Right lobe of liver (tissue), 6 donors: ENCODE data around the gene PLEKHG2. TPM values are rescaled to one million over a fixed set of nuclear protein-coding genes. Genes with fewer than 3 reads are reported as not detected.

Source experiments
- ATAC-seq, 4 donors: fragments of 200-7000 bp; cut with Tn5 transposase; one replicate each; pipeline ENCODE4 v1.9.1; 2020; ENCODE audit warnings: mild to moderate bottlenecking in 4 of 4, moderate library complexity in 4 of 4
- DNase-seq, 3 donors: peaks; one replicate each; pipeline ENCODE4 v3.0.0-alpha.2; 2020
- H3K27ac ChIP-seq, 3 donors: fragments of 200-600 bp; one replicate each; pipeline ENCODE4 v1.8.0; 2022
- H3K27me3 ChIP-seq, 2 donors: fragments of 200-600 bp; one replicate each; pipeline ENCODE4 v1.8.0; 2022
- H3K36me3 ChIP-seq, 4 donors: fragments of 200-600 bp; sonication (generic) in 1 of 4; one replicate each; pipeline versions ENCODE4 v1.5.1 to v1.8.0; 2017 to 2022; ENCODE audit warnings: control low read depth in 1 of 4
- H3K4me1 ChIP-seq, 4 donors: fragments of 200-600 bp; sonication (generic) in 1 of 4; one replicate each; pipeline versions ENCODE4 v1.5.1 to v1.8.0; 2017 to 2022; ENCODE audit warnings: control low read depth in 1 of 4
- H3K4me3 ChIP-seq, 3 donors: fragments of 200-600 bp; one replicate each; pipeline ENCODE4 v1.8.0; 2022
- H3K9me3 ChIP-seq, 4 donors: fragments of 200-600 bp; sonication (generic) in 1 of 4; one replicate each; pipeline versions ENCODE4 v1.5.1 to v1.8.0; 2017 to 2022; ENCODE audit warnings: control low read depth in 1 of 4
- CTCF ChIP-seq, 4 donors: fragments of 200-600 bp in 3 of 4; fragments of 450-650 bp in 1 of 4; IDR thresholded peaks; one replicate each; pipeline versions ENCODE4 v1.5.1 to v1.8.0; 2016 to 2022; ENCODE audit warnings: antibody characterized with exemption in 4 of 4, mild to moderate bottlenecking in 2 of 4
- POLR2A ChIP-seq: fragments of 450-650 bp; IDR thresholded peaks from one replicate; pipeline ENCODE4 v1.6.1; 2017; ENCODE audit warnings: antibody characterized with exemption, mild to moderate bottlenecking
- WGBS: methylation state at CpG from one replicate; pipeline ENCODE4 v1.1.6; 2018; ENCODE audit warnings: low coverage, low lambda C conversion rate; ENCODE audit not compliant: insufficient coverage; ENCODE audit errors: missing lambda C conversion rate; 5-methylcytosine and 5-hydroxymethylcytosine counted together
- intact Hi-C, 2 donors: fragments of 100-400 bp; cut with DNase I; formaldehyde crosslinking; loops; one replicate each; pipeline versions ENCODE4 v1.11.2 to v1.14.1; 2022
- total RNA-seq, 6 experiments: library from RNA; depleted of rRNA in 2 of 6; stranded (reverse); fragments of >200 nt in 2 of 6; fragmentation: NEBNext Ultra II Directional in 3 of 6; extraction: Animal tissue kit (Norgen Biotek cat#: 25700) in 3 of 6; gene quantifications; one replicate each; pipeline versions ENCODE4 v1.1.0 to v1.2.4, GENCODE V29; 2016 to 2023
- donor health status: DM: no; HTN: yes; CAD: no.
- donor health status: DM: no; HTN: no; CAD: no.
- donor health status: DM: no; HTN: no; CAD: no.
- donor health status: DM: no; HTN: yes; CAD: no.
- donor health status: DM: no; HTN: yes; CAD: no.

Gene PLEKHG2
- total RNA-seq, 6 experiments from 2014 or later, result 1.6 to 15.0 (median 6.3) TPM

- H3K4me3 ChIP-seq, result no peak overlapping the region
- intact Hi-C loops, result no loop called here
- no peaks in the 10 kb centered on the region for H3K9me3 ChIP-seq
- H3K27ac ChIP-seq, result no peak overlapping the region
- WGBS, result 95% methylated on average over 4 of the region's 7 CpGs
- no peak for TF ChIP-seq CTCF (IDR thresholded peaks at IDR 0.05)
- no peak for TF ChIP-seq POLR2A
- H3K4me1 ChIP-seq, result no peaks in the 10 kb centered on the region
- H3K36me3 ChIP-seq, result peaks cover 0 to 94% (median 46%) of the 10 kb centered on the region in 4 donors
- no peak for ATAC-seq
- H3K27me3 ChIP-seq, result no peaks in the 10 kb centered on the region
- DNase-seq, result no peak
Measured at GRCh38 chr19:39467941-39468340, 55.5 kb downstream of the PLEKHG2 start.

- Histone ChIP-seq H3K36me3 (peaks cover 0 to 97% (median 46%) of the 10 kb centered on the region in 4 donors), H3K9me3 (no peaks in the 10 kb centered on the region), H3K4me1 (no peaks in the 10 kb centered on the region), H3K4me3 (no peak overlapping the region), H3K27ac (no peak overlapping the region), H3K27me3 (no peaks in the 10 kb centered on the region)
- TF ChIP-seq POLR2A (no peak), CTCF (IDR thresholded peaks at IDR 0.05) (no peak)
- intact Hi-C loops, result no loop called here
- WGBS, result 80% methylated on average over 2 of the region's 11 CpGs
- ATAC-seq (no peak), DNase-seq (no peak)
Measured at GRCh38 chr19:39469036-39469435, 56.6 kb downstream of the PLEKHG2 start.

- intact Hi-C loops, result no loop called here
- WGBS, result 100% methylated on average over 4 of the region's 6 CpGs
- Histone ChIP-seq H3K27me3 (no peaks in the 10 kb centered on the region), H3K27ac (no peak overlapping the region), H3K4me1 (no peaks in the 10 kb centered on the region), H3K36me3 (peaks cover 2 to 97% (median 45%) of the 10 kb centered on the region in 4 donors), H3K4me3 (no peak overlapping the region), H3K9me3 (no peaks in the 10 kb centered on the region)
- TF ChIP-seq CTCF (IDR thresholded peaks at IDR 0.05) (no peak), POLR2A (no peak)
- ATAC-seq (no peak), DNase-seq (no peak)
Measured at GRCh38 chr19:39469567-39469966, 57.1 kb downstream of the PLEKHG2 start.

GRCh38 chr19:39470724-39471339 lies 58.4 kb downstream of the PLEKHG2 start:
- ATAC-seq (no peak), DNase-seq (no peak)
- no peak for TF ChIP-seq CTCF (IDR thresholded peaks at IDR 0.05)
- no peak for TF ChIP-seq POLR2A
- 81% methylated on average over 4 of the region's 7 CpGs for WGBS
- Histone ChIP-seq H3K4me1 (no peaks in the 10 kb centered on the region), H3K9me3 (no peaks in the 10 kb centered on the region), H3K36me3 (peaks cover 4 to 89% (median 41%) of the 10 kb centered on the region in 4 donors), H3K27ac (no peak overlapping the region), H3K27me3 (no peaks in the 10 kb centered on the region), H3K4me3 (no peak overlapping the region)
- intact Hi-C loops, result loop anchor here in 1 of 2 donors (10.0 kb wide), 1 partner anchor 64 kb away; the partner anchor contains the start of gene EID2B
